ENCODE measurements around the gene SUN2. TPM values are rescaled to one million over a fixed set of nuclear protein-coding genes. Genes with fewer than 3 reads are reported as not detected.
A peak's percentile ranks its signal among the peaks of the same experiment; 100 is the strongest.

Gene SUN2
- total RNA-seq, 1 experiment from 2014 or later: 31.8 TPM

- no peak overlapping the region for H3K4me3 ChIP-seq (ENCODE audit: insufficient read depth, low read depth, low read length)
- no peak for DNase-seq
- H3K36me3 ChIP-seq (replicated peaks; ENCODE audit: control insufficient read depth, insufficient read depth, low read length): 0 out of 2 replicates have a peak, but pooled peaks cover 2% of the 10 kb centered on the region
- H3K27me3 ChIP-seq (ENCODE audit: control insufficient read depth, insufficient read depth, low read length): no peaks in the 10 kb centered on the region; the same call in none of the 2 replicates
Observed at GRCh38 chr22:38751422-38752346, 4.1 kb downstream of the SUN2 start.

- Histone ChIP-seq H3K4me3 (ENCODE audit: insufficient read depth, low read depth, low read length) (no peak overlapping the region), H3K36me3 (replicated peaks; ENCODE audit: control insufficient read depth, insufficient read depth, low read length) (0 out of 2 replicates have a peak, but pooled peaks cover 2% of the 10 kb centered on the region), H3K27me3 (ENCODE audit: control insufficient read depth, insufficient read depth, low read length) (no peaks in the 10 kb centered on the region; the same call in none of the 2 replicates)
- DNase-seq: no peak
Observed at GRCh38 chr22:38751066-38751421, 4.8 kb downstream of the SUN2 start.

- Histone ChIP-seq H3K4me3 (ENCODE audit: insufficient read depth, low read depth, low read length) (no peak overlapping the region), H3K27me3 (ENCODE audit: control insufficient read depth, insufficient read depth, low read length) (no peaks in the 10 kb centered on the region; the same call in none of the 2 replicates), H3K36me3 (replicated peaks; ENCODE audit: control insufficient read depth, insufficient read depth, low read length) (0 out of 2 replicates have a peak, but pooled peaks cover 2% of the 10 kb centered on the region)
- no peak for DNase-seq
Observed at GRCh38 chr22:38750638-38751037, 5.2 kb downstream of the SUN2 start.

- no peak for DNase-seq
- Histone ChIP-seq H3K27me3 (ENCODE audit: control insufficient read depth, insufficient read depth, low read length) (no peaks in the 10 kb centered on the region; the same call in none of the 2 replicates), H3K4me3 (ENCODE audit: insufficient read depth, low read depth, low read length) (no peak overlapping the region), H3K36me3 (replicated peaks; ENCODE audit: control insufficient read depth, insufficient read depth, low read length) (peaks cover 2% of the 10 kb centered on the region; the same call in 1 of the 2 replicates)
Observed at GRCh38 chr22:38750104-38750503, 5.7 kb downstream of the SUN2 start.

GRCh38 chr22:38748487-38749136 lies 7.2 kb downstream of the SUN2 start:
- no peaks in the 10 kb centered on the region; the same call in 1 of the 2 replicates for H3K27me3 ChIP-seq (ENCODE audit: control insufficient read depth, insufficient read depth, low read length)
- H3K36me3 ChIP-seq (replicated peaks; ENCODE audit: control insufficient read depth, insufficient read depth, low read length): peaks cover 2% of the 10 kb centered on the region; the same call in 1 of the 2 replicates
- DNase-seq: no peak
- H3K4me3 ChIP-seq (ENCODE audit: insufficient read depth, low read depth, low read length): no peak overlapping the region

- Histone ChIP-seq H3K36me3 (replicated peaks; ENCODE audit: control insufficient read depth, insufficient read depth, low read length) (peaks cover 3% of the 10 kb centered on the region), H3K4me3 (ENCODE audit: insufficient read depth, low read depth, low read length) (no peak overlapping the region), H3K27me3 (ENCODE audit: control insufficient read depth, insufficient read depth, low read length) (no peaks in the 10 kb centered on the region)
- DNase-seq: no peak
Observed at GRCh38 chr22:38745676-38746460, 9.9 kb downstream of the SUN2 start.

- Histone ChIP-seq H3K27me3 (ENCODE audit: control insufficient read depth, insufficient read depth, low read length) (no peaks in the 10 kb centered on the region), H3K36me3 (replicated peaks; ENCODE audit: control insufficient read depth, insufficient read depth, low read length) (peaks cover 3% of the 10 kb centered on the region), H3K4me3 (ENCODE audit: insufficient read depth, low read depth, low read length) (no peak overlapping the region)
- no peak for DNase-seq
Observed at GRCh38 chr22:38744981-38745380, 10.8 kb downstream of the SUN2 start.

GRCh38 chr22:38742176-38742942 lies 13.4 kb downstream of the SUN2 start:
- Histone ChIP-seq H3K27me3 (ENCODE audit: control insufficient read depth, insufficient read depth, low read length) (no peaks in the 10 kb centered on the region), H3K36me3 (replicated peaks; ENCODE audit: control insufficient read depth, insufficient read depth, low read length) (peaks cover 5% of the 10 kb centered on the region), H3K4me3 (ENCODE audit: insufficient read depth, low read depth, low read length) (no peak overlapping the region)

GRCh38 chr22:38741576-38741975 lies 14.2 kb downstream of the SUN2 start:
- DNase-seq: no peak
- no peak overlapping the region for H3K4me3 ChIP-seq (ENCODE audit: insufficient read depth, low read depth, low read length)
- peaks cover 5% of the 10 kb centered on the region for H3K36me3 ChIP-seq (replicated peaks; ENCODE audit: control insufficient read depth, insufficient read depth, low read length)
- H3K27me3 ChIP-seq (ENCODE audit: control insufficient read depth, insufficient read depth, low read length): no peaks in the 10 kb centered on the region

More at GRCh38 chr22:38742176-38742942, 13.4 kb downstream of the SUN2 start:
- no peak for DNase-seq

GRCh38 chr22:38741166-38741565 lies 14.6 kb downstream of the SUN2 start:
- H3K27me3 ChIP-seq (ENCODE audit: control insufficient read depth, insufficient read depth, low read length): no peaks in the 10 kb centered on the region
- H3K36me3 ChIP-seq (replicated peaks; ENCODE audit: control insufficient read depth, insufficient read depth, low read length): peaks cover 5% of the 10 kb centered on the region
- no peak overlapping the region for H3K4me3 ChIP-seq (ENCODE audit: insufficient read depth, low read depth, low read length)
- no peak for DNase-seq

GRCh38 chr22:38740754-38741153 lies 15.0 kb downstream of the SUN2 start:
- no peak overlapping the region for H3K4me3 ChIP-seq (ENCODE audit: insufficient read depth, low read depth, low read length)
- no peaks in the 10 kb centered on the region for H3K27me3 ChIP-seq (ENCODE audit: control insufficient read depth, insufficient read depth, low read length)
- H3K36me3 ChIP-seq (replicated peaks; ENCODE audit: control insufficient read depth, insufficient read depth, low read length): peaks cover 5% of the 10 kb centered on the region
- DNase-seq: peak; percentile 74

- H3K36me3 ChIP-seq (replicated peaks; ENCODE audit: control insufficient read depth, insufficient read depth, low read length): peaks cover 5% of the 10 kb centered on the region
- H3K4me3 ChIP-seq (ENCODE audit: insufficient read depth, low read depth, low read length): no peak overlapping the region
- H3K27me3 ChIP-seq (ENCODE audit: control insufficient read depth, insufficient read depth, low read length): no peaks in the 10 kb centered on the region
- DNase-seq: no peak
Observed at GRCh38 chr22:38740116-38740723, 15.6 kb downstream of the SUN2 start.

GRCh38 chr22:38739300-38740055 lies 16.3 kb downstream of the SUN2 start:
- DNase-seq: peak; percentile 46
- peaks cover 5% of the 10 kb centered on the region for H3K36me3 ChIP-seq (replicated peaks; ENCODE audit: control insufficient read depth, insufficient read depth, low read length)
- no peak overlapping the region for H3K4me3 ChIP-seq (ENCODE audit: insufficient read depth, low read depth, low read length)
- no peaks in the 10 kb centered on the region for H3K27me3 ChIP-seq (ENCODE audit: control insufficient read depth, insufficient read depth, low read length)
